Fibroblast of mammary gland (primary cell): ENCODE data around the gene HRNR.

ENCODE experiments used
- DNase-seq: peaks from one replicate; pipeline ENCODE4 v3.0.0-alpha.2; 2010; ENCODE audit warnings: low read depth
- H3K4me3 ChIP-seq: 2 replicates; pipeline ENCODE4 v1.5.1; 2011; ENCODE audit warnings: low read depth, mild to moderate bottlenecking, low read length, moderate library complexity; ENCODE audit not compliant: control insufficient read depth
- TF ChIP-seq, protein P1 (sequence below): conservative IDR thresholded peaks from 2 replicates; pipeline ENCODE4 v1.5.1; 2011; ENCODE audit warnings: low read depth, low read length, inconsistent platforms; ENCODE audit not compliant: control insufficient read depth, insufficient read depth

HRNR gene

DNA sequence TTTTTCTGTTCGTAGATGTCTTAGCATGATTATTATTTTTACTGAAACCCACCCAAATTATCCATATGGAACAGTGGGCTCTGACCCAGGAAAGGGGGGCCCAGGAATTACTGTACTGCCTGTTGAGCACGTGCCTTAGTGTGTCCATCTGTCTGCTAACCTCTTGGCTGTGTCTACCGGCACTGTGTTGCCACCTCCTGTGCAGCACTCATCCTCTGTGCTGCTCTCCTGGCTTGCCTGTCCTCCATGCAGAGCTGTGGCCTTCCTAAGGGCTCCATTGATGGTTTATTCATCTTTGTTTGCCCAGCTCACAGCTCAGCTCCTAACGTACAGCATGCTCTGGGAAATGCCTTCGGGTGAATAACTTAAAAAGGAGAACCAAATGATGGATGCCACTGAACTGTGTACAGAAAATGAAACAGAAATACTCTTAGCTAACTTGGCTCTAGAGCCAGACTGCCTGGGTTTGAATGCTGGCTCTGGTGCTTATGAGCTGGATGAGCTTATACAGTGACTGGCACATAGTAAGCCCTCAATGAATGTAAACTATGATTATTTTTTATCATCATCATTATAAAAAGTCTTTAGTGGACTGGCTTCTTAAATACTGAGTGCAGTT, 53.6 kb downstream of the HRNR start:
- no peak for DNase-seq
- no peak overlapping the region for H3K4me3 ChIP-seq
- TF ChIP-seq, protein P1, sequence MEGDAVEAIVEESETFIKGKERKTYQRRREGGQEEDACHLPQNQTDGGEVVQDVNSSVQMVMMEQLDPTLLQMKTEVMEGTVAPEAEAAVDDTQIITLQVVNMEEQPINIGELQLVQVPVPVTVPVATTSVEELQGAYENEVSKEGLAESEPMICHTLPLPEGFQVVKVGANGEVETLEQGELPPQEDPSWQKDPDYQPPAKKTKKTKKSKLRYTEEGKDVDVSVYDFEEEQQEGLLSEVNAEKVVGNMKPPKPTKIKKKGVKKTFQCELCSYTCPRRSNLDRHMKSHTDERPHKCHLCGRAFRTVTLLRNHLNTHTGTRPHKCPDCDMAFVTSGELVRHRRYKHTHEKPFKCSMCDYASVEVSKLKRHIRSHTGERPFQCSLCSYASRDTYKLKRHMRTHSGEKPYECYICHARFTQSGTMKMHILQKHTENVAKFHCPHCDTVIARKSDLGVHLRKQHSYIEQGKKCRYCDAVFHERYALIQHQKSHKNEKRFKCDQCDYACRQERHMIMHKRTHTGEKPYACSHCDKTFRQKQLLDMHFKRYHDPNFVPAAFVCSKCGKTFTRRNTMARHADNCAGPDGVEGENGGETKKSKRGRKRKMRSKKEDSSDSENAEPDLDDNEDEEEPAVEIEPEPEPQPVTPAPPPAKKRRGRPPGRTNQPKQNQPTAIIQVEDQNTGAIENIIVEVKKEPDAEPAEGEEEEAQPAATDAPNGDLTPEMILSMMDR = no peak

DNA sequence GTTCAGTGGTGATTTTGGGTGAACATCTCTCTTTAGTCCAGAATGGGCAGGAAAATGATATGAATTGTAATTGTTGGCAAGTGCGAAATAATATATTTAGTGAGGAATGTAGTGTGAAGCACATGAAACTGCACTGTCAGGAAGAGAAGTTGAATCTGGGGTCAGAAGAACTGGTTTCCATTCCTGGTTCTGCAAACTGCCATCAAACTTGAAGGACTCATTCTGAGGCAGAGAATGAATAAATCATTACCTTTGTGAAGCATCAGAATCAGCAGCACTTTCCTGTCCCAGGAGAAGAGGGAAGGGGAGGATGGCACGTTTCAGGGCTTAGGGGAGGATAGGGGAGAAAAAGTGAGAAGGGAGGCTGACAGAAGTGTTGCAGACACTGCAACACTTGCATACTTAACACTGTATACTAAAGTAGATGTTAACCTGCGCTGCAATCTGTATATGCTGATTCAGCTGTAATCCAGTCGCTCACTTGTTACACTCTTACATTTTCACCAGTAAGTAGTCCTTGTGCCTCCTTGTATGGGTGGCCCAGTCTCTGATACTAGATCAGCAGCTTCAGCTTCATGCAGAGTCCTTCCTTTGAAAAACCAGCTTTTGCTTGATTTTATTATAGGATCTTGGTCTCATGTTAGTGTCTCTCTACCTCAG, 54.5 kb downstream of the HRNR start:
- no peak for DNase-seq
- no peak overlapping the region for H3K4me3 ChIP-seq
- TF ChIP-seq, protein P1 = no peak

DNA sequence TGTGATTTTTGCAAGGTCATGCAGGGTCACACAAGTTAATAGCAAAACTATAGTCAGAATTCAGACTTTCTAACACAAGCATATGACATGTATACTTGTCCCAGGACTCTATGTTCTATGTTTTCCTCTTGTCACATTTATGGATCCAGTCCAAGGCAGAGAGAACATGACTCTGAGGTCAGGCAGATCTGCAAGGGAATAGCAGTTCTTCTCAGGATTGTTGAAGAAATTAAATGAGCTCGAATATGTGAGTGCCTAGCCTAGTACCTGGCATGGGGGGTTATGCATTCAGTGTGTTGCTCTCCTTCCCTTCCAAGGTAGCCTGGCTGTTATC, 55.5 kb downstream of the HRNR start:
- H3K4me3 ChIP-seq = no peak overlapping the region
- TF ChIP-seq, protein P1 = no peak
- DNase-seq = peak; percentile 80

DNA sequence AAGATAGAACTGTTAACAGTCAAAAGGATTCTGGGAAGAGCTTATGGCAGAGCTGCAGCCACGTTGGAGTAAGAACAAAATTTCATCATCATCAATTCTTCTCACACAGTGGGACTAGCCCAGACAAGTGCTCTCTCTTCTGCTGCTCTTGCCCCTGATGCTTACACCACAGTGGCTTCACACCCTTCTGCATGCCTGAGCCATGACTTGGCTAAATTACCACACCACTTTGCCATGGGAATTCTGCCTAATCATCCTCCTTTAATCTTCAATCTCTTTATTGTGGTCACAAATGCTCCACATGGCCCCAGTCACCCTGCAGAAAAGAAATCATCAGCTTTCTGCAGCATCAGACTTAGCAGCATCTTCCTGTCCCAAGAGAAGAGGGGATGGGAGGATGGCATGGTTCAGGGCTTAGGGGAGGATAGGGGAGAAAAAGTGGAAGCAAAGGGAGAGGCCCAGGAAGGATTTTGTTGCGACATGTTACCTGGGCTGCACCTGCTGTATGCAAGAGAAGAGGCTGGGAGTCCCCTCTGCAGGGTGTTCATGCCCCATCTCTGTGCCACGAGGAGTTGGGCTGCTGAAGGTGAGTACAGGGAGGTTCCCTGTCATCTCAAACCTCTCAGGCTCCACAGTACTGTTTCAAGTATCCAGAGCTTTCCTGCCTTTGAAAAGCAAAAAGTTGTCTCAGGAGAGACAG, 56.0 kb downstream of the HRNR start:
- H3K4me3 ChIP-seq = no peak overlapping the region
- peak; percentile 93 for DNase-seq
- TF ChIP-seq, protein P1 = no peak

DNA sequence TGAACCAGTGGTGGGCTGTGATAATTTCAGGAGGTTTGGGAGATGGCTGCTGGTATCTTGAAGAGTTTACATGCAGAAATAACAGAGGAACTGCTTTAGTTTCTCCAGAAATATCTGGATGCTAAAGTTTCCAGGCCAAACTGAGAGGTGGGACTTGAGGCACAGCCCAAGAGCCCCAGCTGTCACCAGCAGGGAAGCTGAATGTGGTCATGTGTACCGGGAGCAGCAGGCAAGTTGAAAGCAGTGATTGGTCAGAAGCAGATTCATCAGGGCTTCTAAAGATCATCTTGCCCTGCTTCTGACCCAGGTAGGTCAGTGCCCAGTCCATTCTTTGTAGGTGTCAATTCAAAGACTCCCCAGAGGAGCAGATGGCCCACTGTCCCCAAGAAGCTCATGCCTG, 57.0 kb downstream of the HRNR start:
- no peak overlapping the region for H3K4me3 ChIP-seq
- DNase-seq = no peak
- TF ChIP-seq, protein P1 = no peak

DNA sequence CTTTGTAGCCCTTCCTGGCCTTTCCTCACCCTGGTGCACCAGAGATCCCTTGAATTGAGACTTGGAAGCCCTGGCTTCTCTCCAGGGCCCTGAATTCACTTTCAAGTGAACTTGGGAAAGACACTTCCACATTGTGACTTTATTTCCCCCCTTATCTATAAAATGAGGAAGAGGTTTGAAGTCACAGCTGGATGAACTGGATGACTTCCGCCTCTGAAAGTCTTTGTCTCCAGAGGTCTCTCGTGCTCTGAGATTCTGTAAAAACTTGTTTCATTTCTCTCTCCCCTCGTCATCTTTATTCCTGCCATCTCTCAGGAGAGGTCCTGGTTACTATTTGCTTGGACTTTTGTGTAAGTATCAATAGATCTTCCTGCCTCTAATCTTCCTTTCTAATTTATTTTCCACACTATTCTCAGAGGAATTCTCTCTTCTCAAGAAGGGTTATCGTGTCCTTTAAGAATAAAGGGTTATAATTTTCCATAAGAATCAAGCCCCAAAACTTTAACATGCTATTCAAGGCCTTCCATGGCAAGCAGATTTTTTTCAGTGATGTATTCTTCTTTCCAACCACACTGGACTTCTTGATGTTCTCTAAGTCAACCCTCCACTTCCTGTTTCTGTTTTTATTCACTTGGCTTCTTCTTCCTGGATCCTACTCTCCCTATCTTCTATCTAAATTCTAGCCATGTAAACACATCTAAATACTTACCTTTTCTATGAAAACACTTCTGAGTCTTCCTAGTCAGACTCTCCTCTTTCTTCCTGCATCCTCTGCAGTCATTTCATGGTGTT, 58.5 kb downstream of the HRNR start:
- TF ChIP-seq, protein P1 = no peak
- no peak for DNase-seq
- no peak overlapping the region for H3K4me3 ChIP-seq
